ENCODE measurements around the gene CYB561D2. TPM values are rescaled to one million over a fixed set of nuclear protein-coding genes. Genes with fewer than 3 reads are reported as not detected.

CYB561D2 gene
- total and polyA plus RNA-seq, 2 of the 13 experiments (the other 11 are each of a cell fraction or from before 2014, with no cell fraction given), result 11.1 to 17.2 TPM

- TF ChIP-seq TFE3 (CRISPR knock-in tag; IDR thresholded peaks at IDR 0.05), result no peak
- no peak for TF ChIP-seq KLF11 (CRISPR knock-in tag; IDR thresholded peaks at IDR 0.05)
- peak; percentile 21; the same call in 1 of the 2 replicates for TF ChIP-seq GATAD2A (CRISPR knock-in tag; IDR thresholded peaks at IDR 0.05)
- peak; percentile 35; the same call in 1 of the 2 replicates for TF ChIP-seq ATF2 (CRISPR knock-in tag; IDR thresholded peaks at IDR 0.05)
- no peak for TF ChIP-seq SP2 (CRISPR knock-in tag; IDR thresholded peaks at IDR 0.05)
- TF ChIP-seq POLR2A (IDR thresholded peaks at IDR 0.05; ENCODE audit: insufficient read depth in 1 of 2, low read depth in 2 of 2, low read length in 2 of 2), result peak in 1 of 2 experiments; percentile 98; a peak in 2 of 4 replicates
- TF ChIP-seq ZNF609 (CRISPR knock-in tag; IDR thresholded peaks at IDR 0.05; ENCODE audit: borderline replicate concordance), result no peak; the same call in 1 of the 2 replicates
- TF ChIP-seq ONECUT2 (CRISPR knock-in tag; IDR thresholded peaks at IDR 0.05), result no peak
- 0 out of 2 replicates have a peak, but pooled peaks have one; percentile 53 for TF ChIP-seq ZNF552 (CRISPR knock-in tag; IDR thresholded peaks at IDR 0.05; ENCODE audit: borderline replicate concordance)
- peak; percentile 54; the same call in 1 of the 2 replicates for TF ChIP-seq THRA (CRISPR knock-in tag; IDR thresholded peaks at IDR 0.05; ENCODE audit: borderline replicate concordance)
- no peak for TF ChIP-seq HDAC6 (IDR thresholded peaks at IDR 0.05; ENCODE audit: low read depth, low read length)
- TF ChIP-seq SOX13 (IDR thresholded peaks at IDR 0.05), result no peak
- peak in 1 of 2 experiments; percentile 22; a peak in 1 of 4 replicates for TF ChIP-seq SOX13 (CRISPR knock-in tag; conservative IDR thresholded peaks at IDR 0.05 in 1 of 2, IDR thresholded peaks at IDR 0.05 in 1 of 2)
- TF ChIP-seq MED13 (CRISPR knock-in tag; IDR thresholded peaks at IDR 0.05), result no peak
- no peak for TF ChIP-seq ZBTB1 (CRISPR knock-in tag; IDR thresholded peaks at IDR 0.05; ENCODE audit: borderline replicate concordance)
- no peak for TF ChIP-seq FOXP1 (IDR thresholded peaks at IDR 0.05)
- TF ChIP-seq FOXP1 (CRISPR knock-in tag; IDR thresholded peaks at IDR 0.05), result no peak
- peak; percentile 19; the same call in 1 of the 2 replicates for TF ChIP-seq ZBTB38 (CRISPR knock-in tag; IDR thresholded peaks at IDR 0.05)
- no peak for TF ChIP-seq ZNF530 (CRISPR knock-in tag; IDR thresholded peaks at IDR 0.05; ENCODE audit: low read depth)
Measured at GRCh38 chr3:50303013-50303815, 47.4 kb upstream of the CYB561D2 start, which contains the start of gene HYAL1 (continued).
